GM12865 (cell line): ENCODE results near the gene FAM107B.
A peak's percentile ranks its signal among the peaks of the same experiment; 100 is the strongest.

Source experiments
- DNase-seq: peaks from one replicate; pipeline ENCODE4 v3.0.0; 2010; ENCODE audit warnings: low read depth
- H3K4me3 ChIP-seq: 2 replicates; pipeline ENCODE4 v1.5.1; 2011; ENCODE audit warnings: mild to moderate bottlenecking, low read depth, low read length, control low read depth
- CTCF ChIP-seq: IDR thresholded peaks from 2 replicates; pipeline ENCODE4 v1.5.1; 2011; ENCODE audit warnings: low read length, control low read depth, low read depth, inconsistent platforms; ENCODE audit not compliant: insufficient read depth; ENCODE audit errors: missing control alignments

FAM107B gene

DNA sequence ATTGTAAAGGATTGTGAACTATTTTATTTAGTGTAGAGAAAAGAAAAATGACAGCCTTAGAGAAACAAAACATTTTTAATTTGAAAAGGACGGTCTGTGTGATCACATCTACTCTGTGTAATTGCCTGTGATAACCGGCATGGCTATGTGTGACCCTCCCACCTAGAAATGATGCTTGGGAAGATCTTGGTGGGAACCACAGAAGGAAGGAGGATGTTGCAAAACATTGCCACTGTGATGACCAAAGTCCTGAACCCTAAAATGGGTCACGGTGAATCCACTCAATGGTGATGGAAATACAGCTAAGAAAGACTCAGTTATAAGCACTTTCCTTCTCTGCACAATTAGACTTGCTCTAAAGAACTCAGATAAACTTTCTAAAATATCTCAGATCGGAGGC is 222.7 kb downstream of the FAM107B start:
- no peak for DNase-seq
- no peak for TF ChIP-seq CTCF
- H3K4me3 ChIP-seq = no peak overlapping the region

DNA sequence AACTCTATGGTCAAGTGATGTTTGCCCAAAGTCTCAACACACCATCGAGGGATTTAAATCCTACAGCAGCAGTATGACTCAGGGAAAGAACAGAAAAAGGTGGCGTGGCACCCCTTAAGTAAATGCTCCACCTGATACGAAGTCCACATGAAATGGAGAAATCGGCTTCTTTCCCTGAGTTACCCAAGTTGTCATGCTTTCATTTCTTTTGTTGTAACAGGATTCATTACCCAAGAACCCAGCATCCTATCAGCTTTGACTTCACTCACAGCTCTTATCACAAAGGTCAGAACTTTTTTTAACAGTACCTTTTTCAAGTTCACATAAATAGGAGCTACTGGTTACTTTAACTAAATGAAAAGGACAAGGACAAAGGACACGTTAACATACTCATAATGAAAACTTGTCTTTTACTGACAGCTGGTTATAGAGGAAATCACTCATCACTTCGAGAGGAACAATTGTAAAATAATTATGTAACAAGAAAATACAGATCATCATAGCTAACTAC is 224.2 kb downstream of the FAM107B start:
- no peak for TF ChIP-seq CTCF
- H3K4me3 ChIP-seq = no peak overlapping the region
- no peak for DNase-seq

- DNase-seq = no peak
- no peak overlapping the region for H3K4me3 ChIP-seq
- no peak for TF ChIP-seq CTCF
These were observed 225.2 kb downstream of the FAM107B start for GRCh38 chr10:14549496-14549895.

- TF ChIP-seq CTCF = no peak
- H3K4me3 ChIP-seq = no peak overlapping the region
- no peak for DNase-seq
These were observed 225.7 kb downstream of the FAM107B start for GRCh38 chr10:14548970-14549369.

DNA sequence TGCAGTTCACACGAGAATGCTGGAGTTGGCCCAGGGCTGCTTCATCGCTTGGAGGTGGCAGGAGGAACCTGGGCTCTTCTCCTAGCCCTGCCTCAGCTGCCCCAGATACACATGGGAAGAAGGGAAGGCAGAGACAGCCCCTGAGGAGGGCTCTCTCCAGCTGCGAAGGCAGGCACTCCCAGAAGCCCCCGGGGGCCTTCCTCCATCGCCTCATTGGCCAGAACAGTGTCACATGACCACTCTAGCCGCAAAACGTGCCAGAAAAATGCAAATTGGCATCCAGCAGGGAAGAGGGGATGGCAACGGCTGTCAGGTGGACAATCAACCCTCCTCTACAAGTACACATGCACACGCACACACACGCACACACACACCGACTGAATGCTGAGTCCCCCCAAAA is 226.2 kb downstream of the FAM107B start:
- TF ChIP-seq CTCF = no peak
- H3K4me3 ChIP-seq = no peak overlapping the region
- no peak for DNase-seq

GRCh38 chr10:14547816-14548215 is 226.9 kb downstream of the FAM107B start:
- peak; percentile 1 for TF ChIP-seq CTCF
- DNase-seq = no peak
- H3K4me3 ChIP-seq = no peak overlapping the region

DNA sequence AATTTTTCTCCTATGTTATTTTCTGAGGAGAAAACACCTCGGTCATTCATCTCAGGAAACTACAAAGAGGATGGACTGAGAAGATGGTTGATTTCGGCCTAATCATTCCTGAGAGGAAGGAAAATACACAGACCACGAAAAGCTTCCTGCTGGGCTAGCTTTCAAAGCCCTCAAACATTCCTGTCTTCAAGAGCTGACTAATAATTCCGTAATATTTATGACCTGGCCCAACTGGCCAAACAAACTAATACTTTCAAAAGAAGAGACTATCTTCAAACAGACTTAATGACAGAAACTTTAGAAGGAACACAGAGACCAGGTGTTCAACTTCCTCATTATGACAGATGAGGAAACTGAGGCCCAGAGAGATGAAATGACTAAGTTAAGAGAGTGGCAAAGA is 228.9 kb downstream of the FAM107B start:
- no peak for DNase-seq
- no peak for TF ChIP-seq CTCF
- no peak overlapping the region for H3K4me3 ChIP-seq
